ENCODE measurements around the gene PCDHGA6.

The PCDHGA6 gene

GRCh38 chr5:141422742-141423291 is 49.1 kb downstream of the PCDHGA6 start:
- DNase-seq = no peak

DNA sequence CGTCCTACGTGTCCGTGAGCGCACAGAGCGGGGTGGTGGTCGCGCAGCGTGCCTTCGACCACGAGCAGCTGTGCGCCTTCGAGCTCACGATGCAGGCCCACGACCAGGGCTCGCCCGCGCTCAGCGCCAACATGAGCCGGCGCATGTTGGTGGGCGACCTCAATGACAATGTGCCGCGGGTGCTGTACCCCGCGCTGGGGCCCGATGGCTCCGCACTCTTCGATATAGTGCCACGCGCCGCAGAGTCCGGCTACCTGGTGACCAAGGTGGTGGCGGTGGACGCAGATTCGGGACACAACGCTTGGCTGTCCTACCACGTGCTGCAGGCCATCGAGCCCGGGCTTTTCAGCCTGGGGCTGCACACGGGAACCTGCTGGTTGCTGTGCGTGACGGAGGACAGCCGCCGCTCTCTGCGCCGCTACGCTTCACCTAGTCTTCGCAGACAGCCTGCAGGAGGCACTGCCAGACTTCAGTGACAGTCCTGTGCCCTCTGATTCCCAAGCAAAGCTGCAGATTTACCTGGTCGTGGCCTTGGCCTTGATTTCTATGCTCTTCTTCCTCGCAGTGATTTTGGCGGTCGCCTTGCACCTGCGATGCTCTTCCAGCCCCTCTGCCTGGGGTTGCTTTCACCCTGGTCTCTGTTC is 54.2 kb downstream of the PCDHGA6 start:
- no peak for DNase-seq

Data from T-helper 2 cell (primary cell).